Measurements from ENCODE around the gene HES6. TPM values are rescaled to one million over a fixed set of nuclear protein-coding genes. Genes with fewer than 3 reads are reported as not detected.

HES6 gene
- total and polyA plus RNA-seq, 2 of the 8 experiments (the other 6 are each of a cell fraction or from before 2014, with no cell fraction given): 32.6 to 36.3 TPM

- no peak for TF ChIP-seq CHD7 (IDR thresholded peaks at IDR 0.05; ENCODE audit: insufficient replicate concordance, low read length)
- TF ChIP-seq BRCA1 (IDR thresholded peaks at IDR 0.05; ENCODE audit: low read depth, low read length): no peak
- TF ChIP-seq ATF3 (IDR thresholded peaks at IDR 0.05; ENCODE audit: insufficient read depth, low read depth, low read length): no peak
- no peak for TF ChIP-seq MAX (IDR thresholded peaks at IDR 0.05)
- no peak for TF ChIP-seq SRF (IDR thresholded peaks at IDR 0.05; ENCODE audit: low read depth, low read length)
- TF ChIP-seq SIRT6 (IDR thresholded peaks at IDR 0.05; ENCODE audit: low read length): no peak
- TF ChIP-seq SP1 (IDR thresholded peaks at IDR 0.05; ENCODE audit: low read depth, low read length): no peak
- TF ChIP-seq GTF2F1 (IDR thresholded peaks at IDR 0.05; ENCODE audit: borderline replicate concordance, low read depth, low read length): no peak
Measured at GRCh38 chr2:238237431-238238135, 2.3 kb downstream of the HES6 start (continued).
